ENCODE results near the gene CD300LG. TPM values are rescaled to one million over a fixed set of nuclear protein-coding genes. Genes with fewer than 3 reads are reported as not detected.

The CD300LG gene
- total and polyA plus RNA-seq, 8 donors: 0.09 to 4.3 (median 0.43) TPM

DNA sequence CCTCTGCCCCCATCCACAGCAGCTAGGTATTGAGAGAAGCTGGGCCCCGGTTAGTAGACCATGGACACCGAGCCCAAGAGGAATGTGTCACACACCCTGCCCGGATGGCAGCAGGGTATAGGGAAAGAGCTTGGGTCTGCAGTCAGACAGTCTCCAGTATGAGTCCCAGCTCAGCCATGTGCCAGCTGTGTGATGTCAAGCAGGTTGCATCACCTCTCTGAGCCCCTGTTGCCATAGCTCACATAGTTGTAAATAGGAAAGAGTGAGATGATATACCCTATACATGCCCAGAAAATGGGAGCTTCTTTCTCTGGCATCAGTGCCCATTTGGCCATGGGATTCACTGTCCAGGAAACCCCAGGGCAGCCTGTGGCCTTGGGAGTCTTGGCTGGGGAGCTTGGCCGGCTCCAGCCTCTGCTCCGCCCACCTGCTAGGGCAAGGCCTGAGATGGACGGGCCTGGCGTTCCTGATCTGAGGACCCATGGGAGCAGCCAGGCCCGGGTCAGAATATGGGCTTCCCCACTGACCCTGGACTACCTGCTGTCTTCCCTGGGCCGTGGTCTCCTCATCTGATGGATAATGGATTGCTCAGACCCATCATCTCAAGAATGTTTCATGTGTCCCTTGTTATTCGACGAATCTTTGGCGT lies 13.2 kb downstream of the CD300LG start:
- intact Hi-C loops (cut with DNase I): no loop called here
- H3K27ac ChIP-seq: no peak overlapping the region
- WGBS, 2 donors: 66 to 69% methylated on average over 12 of the region's 12 CpGs
- no peaks in the 10 kb centered on the region for H3K27me3 ChIP-seq
- no peak for ATAC-seq
- no peak overlapping the region for H3K4me3 ChIP-seq
- FAIRE-seq: no peak
- no peak for DNase-seq
- no peaks in the 10 kb centered on the region for H3K4me1 ChIP-seq
- TF ChIP-seq, protein P1, sequence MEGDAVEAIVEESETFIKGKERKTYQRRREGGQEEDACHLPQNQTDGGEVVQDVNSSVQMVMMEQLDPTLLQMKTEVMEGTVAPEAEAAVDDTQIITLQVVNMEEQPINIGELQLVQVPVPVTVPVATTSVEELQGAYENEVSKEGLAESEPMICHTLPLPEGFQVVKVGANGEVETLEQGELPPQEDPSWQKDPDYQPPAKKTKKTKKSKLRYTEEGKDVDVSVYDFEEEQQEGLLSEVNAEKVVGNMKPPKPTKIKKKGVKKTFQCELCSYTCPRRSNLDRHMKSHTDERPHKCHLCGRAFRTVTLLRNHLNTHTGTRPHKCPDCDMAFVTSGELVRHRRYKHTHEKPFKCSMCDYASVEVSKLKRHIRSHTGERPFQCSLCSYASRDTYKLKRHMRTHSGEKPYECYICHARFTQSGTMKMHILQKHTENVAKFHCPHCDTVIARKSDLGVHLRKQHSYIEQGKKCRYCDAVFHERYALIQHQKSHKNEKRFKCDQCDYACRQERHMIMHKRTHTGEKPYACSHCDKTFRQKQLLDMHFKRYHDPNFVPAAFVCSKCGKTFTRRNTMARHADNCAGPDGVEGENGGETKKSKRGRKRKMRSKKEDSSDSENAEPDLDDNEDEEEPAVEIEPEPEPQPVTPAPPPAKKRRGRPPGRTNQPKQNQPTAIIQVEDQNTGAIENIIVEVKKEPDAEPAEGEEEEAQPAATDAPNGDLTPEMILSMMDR (IDR thresholded peaks at IDR 0.05): no peak
- H3K36me3 ChIP-seq: no peaks in the 10 kb centered on the region
- no peaks in the 10 kb centered on the region for H3K9me3 ChIP-seq

DNA sequence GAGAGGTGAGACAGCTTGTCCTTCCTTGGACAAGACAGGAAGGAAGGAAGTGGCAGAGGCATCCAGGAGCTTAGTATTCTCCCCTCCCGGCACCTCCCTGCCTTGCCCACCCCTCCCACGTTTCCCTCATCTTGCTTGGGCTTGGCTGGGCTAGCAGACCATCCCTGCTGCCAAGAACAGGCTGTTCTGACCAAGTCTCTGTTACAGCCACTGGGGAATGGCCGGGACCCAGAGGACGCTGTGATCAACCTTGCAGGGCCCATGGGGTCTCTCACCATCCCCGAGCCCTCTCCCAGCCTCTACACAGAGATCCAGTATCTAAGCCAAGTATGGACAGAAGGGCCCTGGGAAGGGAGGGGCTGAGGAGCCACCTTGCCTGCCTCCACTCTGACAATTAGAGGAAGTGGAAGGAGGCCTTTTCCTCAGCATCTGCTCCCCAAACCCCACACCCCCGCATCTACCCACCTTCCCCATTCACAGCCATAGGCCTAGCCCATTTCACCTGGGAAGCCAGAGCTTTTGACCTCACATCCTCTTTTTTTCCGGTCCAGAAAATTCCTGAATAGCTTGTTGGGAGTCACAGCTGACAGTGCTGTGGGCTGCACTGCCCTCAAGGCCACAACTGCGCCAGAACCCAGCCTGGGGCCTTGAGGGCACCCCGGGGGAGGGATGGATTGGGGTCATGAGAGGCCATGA lies 14.1 kb downstream of the CD300LG start:
- H3K27ac ChIP-seq: no peak overlapping the region
- DNase-seq (no peak), ATAC-seq (no peak), FAIRE-seq (no peak)
- H3K4me1 ChIP-seq: no peaks in the 10 kb centered on the region
- TF ChIP-seq, protein P1 (IDR thresholded peaks at IDR 0.05): no peak
- H3K27me3 ChIP-seq: no peaks in the 10 kb centered on the region
- intact Hi-C loops (cut with DNase I): no loop called here
- H3K36me3 ChIP-seq: no peaks in the 10 kb centered on the region
- 56 to 67% methylated on average over 9 of the region's 9 CpGs for WGBS, 2 donors
- H3K4me3 ChIP-seq: no peak overlapping the region
- no peaks in the 10 kb centered on the region for H3K9me3 ChIP-seq

DNA sequence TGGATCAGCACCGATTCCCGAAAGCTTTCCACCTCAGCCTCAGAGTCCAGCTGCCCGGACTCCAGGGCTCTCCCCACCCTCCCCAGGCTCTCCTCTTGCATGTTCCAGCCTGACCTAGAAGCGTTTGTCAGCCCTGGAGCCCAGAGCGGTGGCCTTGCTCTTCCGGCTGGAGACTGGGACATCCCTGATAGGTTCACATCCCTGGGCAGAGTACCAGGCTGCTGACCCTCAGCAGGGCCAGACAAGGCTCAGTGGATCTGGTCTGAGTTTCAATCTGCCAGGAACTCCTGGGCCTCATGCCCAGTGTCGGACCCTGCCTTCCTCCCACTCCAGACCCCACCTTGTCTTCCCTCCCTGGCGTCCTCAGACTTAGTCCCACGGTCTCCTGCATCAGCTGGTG lies 15.0 kb downstream of the CD300LG start:
- WGBS, 2 donors: 79 to 85% methylated on average over 9 of the region's 9 CpGs
- no peak overlapping the region for H3K4me3 ChIP-seq
- FAIRE-seq (no peak), DNase-seq (no peak), ATAC-seq (no peak)
- no peaks in the 10 kb centered on the region for H3K27me3 ChIP-seq
- no peaks in the 10 kb centered on the region for H3K4me1 ChIP-seq
- TF ChIP-seq, protein P1 (IDR thresholded peaks at IDR 0.05): no peak
- intact Hi-C loops (cut with DNase I): no loop called here
- no peaks in the 10 kb centered on the region for H3K9me3 ChIP-seq
- no peak overlapping the region for H3K27ac ChIP-seq
- no peaks in the 10 kb centered on the region for H3K36me3 ChIP-seq

DNA sequence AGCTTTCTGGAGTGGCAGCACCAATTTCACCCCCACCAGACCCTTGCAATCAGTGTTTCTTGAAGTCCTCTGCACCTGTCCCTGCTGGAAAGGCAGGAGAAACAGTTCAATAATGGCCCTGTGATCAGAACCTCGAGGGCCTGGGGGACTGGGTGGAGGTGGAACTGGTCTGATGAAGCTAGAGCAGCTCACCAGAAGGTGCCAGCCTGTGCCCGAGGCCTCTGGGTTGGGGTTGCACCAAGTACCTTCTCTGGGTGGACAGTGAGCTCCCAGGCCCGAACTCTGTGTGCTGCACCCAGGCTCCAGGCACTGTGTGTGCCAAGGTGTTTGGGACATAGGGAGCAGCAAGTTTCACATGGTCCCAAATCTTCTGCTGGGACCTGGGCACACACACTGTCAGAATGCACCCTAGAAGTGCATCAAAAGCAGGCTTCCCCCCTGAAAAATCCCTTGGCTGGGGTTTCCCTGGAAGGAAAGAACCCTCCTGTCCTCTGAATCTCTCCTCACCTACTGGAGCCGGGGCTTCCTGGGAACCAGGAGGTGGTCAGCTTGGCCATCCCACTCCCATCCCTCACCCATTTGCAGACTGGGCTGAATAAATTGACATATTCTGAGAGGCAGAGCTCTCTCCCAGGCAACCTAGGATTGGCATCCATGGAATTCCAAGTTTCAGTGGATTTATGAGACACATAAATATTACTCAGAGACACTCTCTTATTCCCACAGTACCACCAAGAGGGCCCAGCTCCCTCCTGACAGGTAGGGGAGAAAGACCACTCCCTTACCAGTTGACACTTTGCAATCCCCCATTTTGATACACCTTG lies 17.4 kb downstream of the CD300LG start:
- DNase-seq: no peak
- 59 to 71% methylated on average over 4 of the region's 4 CpGs for WGBS, 2 donors
- FAIRE-seq: no peak

More for the DNA sequence above, 17.4 kb downstream of the CD300LG start:
- ATAC-seq: no peak
- H3K27me3 ChIP-seq: no peaks in the 10 kb centered on the region
- H3K9me3 ChIP-seq: no peaks in the 10 kb centered on the region
- TF ChIP-seq, protein P1 (IDR thresholded peaks at IDR 0.05): no peak
- H3K4me3 ChIP-seq: no peak overlapping the region
- intact Hi-C loops (cut with DNase I): no loop called here
- H3K36me3 ChIP-seq: no peaks in the 10 kb centered on the region
- H3K27ac ChIP-seq: no peak overlapping the region
- H3K4me1 ChIP-seq: no peaks in the 10 kb centered on the region

Measured in pancreas (tissue), 10 donors.